CD4-positive, CD25-positive, alpha-beta regulatory T cell (primary cell): Measurements from ENCODE around the gene ACTN3. TPM values are rescaled to one million over a fixed set of nuclear protein-coding genes. Genes with fewer than 3 reads are reported as not detected.
"Not testable (repeated sequence)": the region's sequence is repeated elsewhere in the genome, so short reads cannot be mapped to it uniquely, and the experiment has no call there.

Experiments
- ATAC-seq, 2 donors: fragments of 150-1000 bp; cut with Tn5 transposase; one replicate each; pipeline ENCODE4 v1.10.0; 2021; ENCODE audit warnings: low read depth in 2 of 2, moderate number of reproducible peaks in 2 of 2, moderate library complexity in 1 of 2
- DNase-seq, 3 donors: peaks; one replicate each; pipeline versions ENCODE4 v3.0.0 to v3.0.0-alpha.2; 2012 to 2022; ENCODE audit warnings: mixed read lengths in 1 of 3
- H3K27ac ChIP-seq: one replicate; pipeline ENCODE4 v1.7.0; 2013; ENCODE audit warnings: mild to moderate bottlenecking, low read length; ENCODE audit not compliant: insufficient read depth, poor library complexity, severe bottlenecking
- H3K27me3 ChIP-seq: one replicate; pipeline ENCODE4 v1.7.0; 2013; ENCODE audit warnings: low read length; ENCODE audit not compliant: control insufficient read depth, insufficient read depth
- H3K36me3 ChIP-seq: one replicate; pipeline ENCODE4 v1.7.0; 2013; ENCODE audit warnings: mild to moderate bottlenecking, low read length, moderate library complexity; ENCODE audit not compliant: control insufficient read depth, insufficient read depth
- H3K4me1 ChIP-seq: 2 replicates; pipeline ENCODE4 v1.7.0; 2013; ENCODE audit warnings: mild to moderate bottlenecking, low read length; ENCODE audit not compliant: insufficient read depth, control insufficient read depth, poor library complexity, severe bottlenecking
- H3K4me3 ChIP-seq: one replicate; pipeline ENCODE4 v1.7.0; 2013; ENCODE audit warnings: low read depth, mild to moderate bottlenecking, low read length, moderate library complexity
- H3K9me3 ChIP-seq, 2 experiments: 1 replicate in 1 of 2; 2 replicates in 1 of 2; pipeline ENCODE4 v1.7.0; 2013; ENCODE audit warnings: low read length in 2 of 2, mild to moderate bottlenecking in 1 of 2, moderate library complexity in 1 of 2; ENCODE audit not compliant: control insufficient read depth in 2 of 2
- H3K27ac Mint-ChIP-seq, 3 donors: one replicate each; pipeline ENCODE4 v1.8.0; 2020 to 2022; ENCODE audit warnings: mild to moderate bottlenecking in 3 of 3, mixed read lengths in 3 of 3, moderate library complexity in 2 of 3
- H3K27me3 Mint-ChIP-seq: one replicate; pipeline ENCODE4 v1.8.0; 2022; ENCODE audit warnings: mild to moderate bottlenecking, mixed read lengths
- H3K36me3 Mint-ChIP-seq: one replicate; pipeline ENCODE4 v1.8.0; 2020; ENCODE audit warnings: mixed read lengths
- H3K4me1 Mint-ChIP-seq, 4 donors: one replicate each; pipeline ENCODE4 v1.8.0; 2020 to 2022; ENCODE audit warnings: mixed read lengths in 4 of 4, mild to moderate bottlenecking in 1 of 4
- H3K4me3 Mint-ChIP-seq, 4 donors: one replicate each; pipeline ENCODE4 v1.8.0; 2020 to 2022; ENCODE audit warnings: mild to moderate bottlenecking in 4 of 4, mixed read lengths in 4 of 4, moderate library complexity in 3 of 4
- H3K9me3 Mint-ChIP-seq, 7 donors: one replicate each; pipeline ENCODE4 v1.8.0; 2020 to 2022; ENCODE audit warnings: mixed read lengths in 7 of 7, mild to moderate bottlenecking in 3 of 7, moderate library complexity in 2 of 7
- polyA plus RNA-seq, 4 donors: library from polyadenylated mRNA; unstranded; fragments of 300-500 nt; fragmentation: Illumina TruSeq; gene quantifications; one replicate each; pipeline ENCODE4 v1.2.3, GENCODE V29; 2021
- total RNA-seq: library from RNA; stranded (reverse); gene quantifications from one replicate; pipeline ENCODE4 v1.2.3, GENCODE V29; 2022

The ACTN3 gene
- total and polyA plus RNA-seq, 5 donors from 2014 or later = not detected

- DNase-seq, H3K4me3 ChIP-seq, H3K4me1 Mint-ChIP-seq, H3K9me3 Mint-ChIP-seq, H3K36me3 Mint-ChIP-seq, H3K27ac Mint-ChIP-seq, H3K4me3 Mint-ChIP-seq, ATAC-seq, H3K36me3 ChIP-seq, H3K27ac ChIP-seq, H3K9me3 ChIP-seq, H3K4me1 ChIP-seq, H3K27me3 ChIP-seq: not testable (repeated sequence)
- H3K27me3 Mint-ChIP-seq = peaks cover 17% of the 10 kb centered on the region
Measured at GRCh38 chr11:66582565-66583147, 36.0 kb downstream of the ACTN3 start.

DNA sequence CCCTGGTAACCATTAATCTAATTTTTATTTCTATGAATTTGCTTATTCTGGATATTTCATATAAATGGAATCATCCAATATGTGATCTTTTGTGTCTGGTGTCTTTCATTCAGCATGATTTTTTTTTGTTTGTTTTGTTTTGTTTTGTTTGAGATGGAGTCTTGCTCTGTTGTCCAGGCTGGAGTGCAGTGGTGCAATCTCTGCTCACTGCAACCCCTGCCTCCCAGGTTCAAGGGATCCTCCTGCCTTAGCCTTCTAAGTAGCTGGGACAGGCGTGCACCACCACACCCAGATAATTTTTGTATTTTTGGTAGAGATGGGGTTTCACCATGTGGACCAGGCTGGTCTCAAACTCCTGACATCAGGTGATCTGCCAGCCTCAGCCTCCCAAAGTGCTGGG, 38.7 kb downstream of the ACTN3 start:
- not testable (repeated sequence) for H3K27ac Mint-ChIP-seq, H3K4me1 ChIP-seq, H3K9me3 Mint-ChIP-seq, H3K27me3 Mint-ChIP-seq, DNase-seq, H3K27ac ChIP-seq, H3K27me3 ChIP-seq, H3K4me3 ChIP-seq, H3K36me3 ChIP-seq, H3K4me3 Mint-ChIP-seq, H3K4me1 Mint-ChIP-seq, H3K9me3 ChIP-seq, H3K36me3 Mint-ChIP-seq, ATAC-seq

DNA sequence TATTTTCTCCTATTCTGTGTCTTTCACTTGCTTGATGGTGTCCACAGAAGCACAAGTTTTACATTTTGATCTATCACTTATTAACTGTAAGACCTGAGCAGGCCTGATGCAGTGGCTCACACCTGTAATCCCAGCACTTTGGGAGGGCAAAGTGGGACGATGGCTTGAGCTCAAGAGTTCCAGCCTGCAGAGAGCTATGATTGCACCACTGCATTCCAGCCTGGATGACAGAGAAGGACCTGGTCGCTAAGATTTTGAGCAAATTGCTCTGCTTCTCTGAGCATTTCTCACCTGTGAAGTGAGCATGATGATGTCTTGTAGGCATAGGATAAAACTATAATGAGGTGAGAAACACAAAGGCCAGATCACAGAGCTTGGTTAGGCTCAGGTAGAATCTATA, 39.4 kb downstream of the ACTN3 start:
- Histone ChIP-seq H3K27ac (no peak overlapping the region), H3K4me3 (no peak overlapping the region), H3K4me1 (no peaks in the 10 kb centered on the region), H3K36me3 (no peaks in the 10 kb centered on the region), H3K27me3 (no peaks in the 10 kb centered on the region), H3K9me3 (peaks cover 0 to 10% of the 10 kb centered on the region in 2 experiments)
- DNase-seq (no peak), ATAC-seq (no peak)
- H3K27me3 Mint-ChIP-seq = peaks cover 4% of the 10 kb centered on the region
- peaks cover 0 to 8% (median 0%) of the 10 kb centered on the region in 7 donors for H3K9me3 Mint-ChIP-seq
- H3K4me1 Mint-ChIP-seq = no peaks in the 10 kb centered on the region
- H3K27ac Mint-ChIP-seq = no peak overlapping the region
- H3K4me3 Mint-ChIP-seq = no peak overlapping the region
- H3K36me3 Mint-ChIP-seq = no peaks in the 10 kb centered on the region

DNA sequence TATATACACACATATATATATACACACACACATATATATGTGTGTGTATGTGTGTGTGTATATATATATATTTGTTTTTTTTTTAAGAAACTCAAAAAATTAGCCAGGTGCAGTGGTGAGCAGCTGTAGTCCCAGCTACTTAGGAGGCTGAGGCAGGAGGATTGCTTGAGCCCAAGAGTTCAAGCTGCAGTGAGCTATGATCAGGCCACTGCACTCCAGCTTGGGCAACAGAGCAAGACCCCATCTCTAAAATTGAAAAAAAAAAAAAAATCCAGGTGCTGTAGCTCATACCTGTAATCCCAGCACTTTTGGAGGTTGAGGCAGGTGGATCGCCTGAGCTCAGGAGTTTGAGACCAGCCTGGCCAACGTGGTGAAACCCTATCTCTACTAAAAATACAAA, 42.6 kb downstream of the ACTN3 start:
- peaks cover 11% of the 10 kb centered on the region for H3K4me1 ChIP-seq
- not testable (repeated sequence) for H3K27ac Mint-ChIP-seq, H3K27me3 Mint-ChIP-seq, H3K9me3 ChIP-seq, H3K36me3 ChIP-seq, H3K4me3 Mint-ChIP-seq, H3K27me3 ChIP-seq, H3K4me3 ChIP-seq, H3K9me3 Mint-ChIP-seq, H3K27ac ChIP-seq, ATAC-seq, H3K36me3 Mint-ChIP-seq, DNase-seq
- peaks cover 0 to 21% (median 9%) of the 10 kb centered on the region in 4 donors for H3K4me1 Mint-ChIP-seq

GRCh38 chr11:66589996-66590675, 43.4 kb downstream of the ACTN3 start:
- Histone ChIP-seq H3K36me3 (no peaks in the 10 kb centered on the region), H3K9me3 (no peaks in the 10 kb centered on the region), H3K4me1 (peaks cover 18% of the 10 kb centered on the region), H3K27ac (no peak overlapping the region), H3K4me3 (no peak overlapping the region), H3K27me3 (no peaks in the 10 kb centered on the region)
- ATAC-seq (no peak), DNase-seq (no peak)
- Mint-ChIP-seq H3K27ac (peak overlapping the region in 1 of 3 donors; percentile 25), H3K27me3 (no peaks in the 10 kb centered on the region), H3K4me3 (peak overlapping the region in 1 of 4 donors; percentile 45), H3K36me3 (peaks cover 1% of the 10 kb centered on the region), H3K4me1 (peaks cover 4 to 30% (median 14%) of the 10 kb centered on the region in 4 donors), H3K9me3 (no peaks in the 10 kb centered on the region)

- ATAC-seq (no peak), DNase-seq (no peak)
- peaks cover 5% of the 10 kb centered on the region for H3K36me3 Mint-ChIP-seq
- H3K9me3 Mint-ChIP-seq = no peaks in the 10 kb centered on the region
- H3K4me1 ChIP-seq = peaks cover 21% of the 10 kb centered on the region
- no peaks in the 10 kb centered on the region for H3K27me3 ChIP-seq
- H3K4me3 ChIP-seq = no peak overlapping the region
- no peak overlapping the region for H3K27ac Mint-ChIP-seq
- H3K4me3 Mint-ChIP-seq = peak overlapping the region in 1 of 4 donors; percentile 21
- peaks cover 4 to 40% (median 19%) of the 10 kb centered on the region in 4 donors for H3K4me1 Mint-ChIP-seq
- H3K27ac ChIP-seq = no peak overlapping the region
- no peaks in the 10 kb centered on the region for H3K9me3 ChIP-seq
- H3K36me3 ChIP-seq = no peaks in the 10 kb centered on the region
- H3K27me3 Mint-ChIP-seq = no peaks in the 10 kb centered on the region
Measured at GRCh38 chr11:66591175-66591574, 44.5 kb downstream of the ACTN3 start.

DNA sequence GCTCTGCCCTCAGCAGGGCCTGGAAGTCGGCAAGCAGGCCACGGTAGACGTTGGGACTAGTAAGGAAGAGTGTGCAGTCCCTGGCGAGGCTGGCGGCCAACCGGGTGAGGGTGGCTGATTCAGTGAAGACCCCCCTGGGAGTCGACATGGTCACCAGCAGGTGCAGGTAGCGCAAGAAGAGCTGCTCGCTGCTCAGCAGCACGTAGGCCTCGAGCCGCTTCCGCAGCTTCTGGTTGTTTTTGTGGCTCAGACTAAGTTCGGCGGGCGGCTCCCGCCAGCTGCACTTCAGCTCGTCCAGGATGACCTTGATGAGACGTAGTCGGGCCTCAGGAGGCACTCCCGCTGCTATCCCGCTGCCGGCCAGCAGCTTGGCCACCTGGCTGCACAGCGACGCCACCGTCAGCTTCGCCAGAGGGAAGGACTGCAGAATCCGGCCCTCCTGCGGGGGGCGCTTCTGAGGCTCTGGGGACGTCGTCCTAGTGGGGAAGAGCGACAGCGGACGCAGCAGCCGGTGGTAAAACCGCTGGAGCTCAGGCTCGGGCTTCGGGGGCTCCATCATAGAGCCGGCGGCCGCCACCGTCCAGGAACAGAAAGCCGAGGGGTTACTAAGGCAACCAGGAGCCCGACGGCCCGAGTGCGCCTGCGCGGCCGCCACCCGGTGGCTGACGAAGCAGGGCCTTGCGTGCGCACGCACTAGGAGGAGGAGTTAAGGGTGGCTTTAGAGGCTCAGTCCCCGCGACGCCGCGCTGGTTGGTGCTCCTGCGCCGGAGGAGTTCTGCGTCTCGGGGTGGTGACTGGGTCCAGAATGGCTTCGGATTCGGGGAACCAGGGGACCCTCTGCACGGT, 46.0 kb downstream of the ACTN3 start, which contains the start of the genes CCDC87 and CCS:
Gene CCDC87 (minus strand): TSS at position 607 of the 846 bp plus-strand sequence. CDS start 48 bp downstream, at position 559.
Gene CCS (plus strand): TSS at position 729 of the 846 bp plus-strand sequence. CDS start 77 bp downstream, at position 806.
- Mint-ChIP-seq H3K36me3 (peaks cover 5% of the 10 kb centered on the region), H3K27ac (peak within 1 kb of the TSS; percentile 98 to 100 (median 99)), H3K9me3 (no peaks in the 10 kb centered on the region), H3K27me3 (no peaks in the 10 kb centered on the region), H3K4me1 (peaks cover 9 to 46% (median 19%) of the 10 kb centered on the region in 4 donors), H3K4me3 (peak within 1 kb of the TSS; percentile 92 to 100 (median 100))
- no peaks in the 10 kb centered on the region for H3K36me3 ChIP-seq
- H3K27me3 ChIP-seq = no peaks in the 10 kb centered on the region
- peak within 1 kb of the TSS; percentile 84 for H3K27ac ChIP-seq
- peaks cover 21% of the 10 kb centered on the region for H3K4me1 ChIP-seq
- ATAC-seq (peak; percentile 95 to 96), DNase-seq (peak; percentile 96 to 99 (median 97))
- peak within 1 kb of the TSS; percentile 73 for H3K4me3 ChIP-seq
- no peaks in the 10 kb centered on the region for H3K9me3 ChIP-seq
